HepG2 (cell line): ENCODE results near the gene SRSF3. TPM values are rescaled to one million over a fixed set of nuclear protein-coding genes. Genes with fewer than 3 reads are reported as not detected.
A peak's percentile ranks its signal among the peaks of the same experiment; 100 is the strongest.

ENCODE experiments used
- CHCHD3 ChIP-seq: sonication (generic); formaldehyde crosslinking; IDR thresholded peaks from 2 replicates; pipeline ENCODE4 v1.8.0; 2022; ENCODE audit warnings: mild to moderate bottlenecking, missing genetic modification reagents, moderate library complexity
- CHD2 ChIP-seq: IDR thresholded peaks from 2 replicates; pipeline ENCODE4 v1.6.1; 2011; ENCODE audit warnings: low read depth, low read length, improper control_type of control experiment
- DNMT1 ChIP-seq: sonication (generic); formaldehyde crosslinking; IDR thresholded peaks from 2 replicates; pipeline ENCODE4 v1.5.1; 2020; ENCODE audit warnings: mild to moderate bottlenecking, missing genetic modification reagents
- EZH2 ChIP-seq: conservative IDR thresholded peaks from 2 replicates; pipeline ENCODE4 v1.6.1; 2012; ENCODE audit warnings: mild to moderate bottlenecking, low read depth, low read length, moderate library complexity
- GABPB1 ChIP-seq: IDR thresholded peaks from 2 replicates; pipeline ENCODE4 v1.6.1; 2016; ENCODE audit warnings: mild to moderate bottlenecking, missing genetic modification reagents, moderate library complexity, missing compliant biosample characterization
- HOXA9 ChIP-seq: sonication (generic); formaldehyde crosslinking; IDR thresholded peaks from 2 replicates; pipeline ENCODE4 v1.8.1; 2022; ENCODE audit warnings: missing genetic modification reagents, mild to moderate bottlenecking, moderate library complexity, borderline replicate concordance
- KLF13 ChIP-seq: sonication (generic); formaldehyde crosslinking; IDR thresholded peaks from 2 replicates; pipeline ENCODE4 v1.4.0; 2020; ENCODE audit warnings: mild to moderate bottlenecking, missing genetic modification reagents
- KLF9 ChIP-seq: IDR thresholded peaks from 2 replicates; pipeline ENCODE4 v1.6.1; 2016; ENCODE audit warnings: low read depth
- RAD51 ChIP-seq: fragments of 450-650 bp; IDR thresholded peaks from 2 replicates; pipeline ENCODE4 v1.6.1; 2016; ENCODE audit warnings: borderline replicate concordance
- RBFOX2 ChIP-seq: fragments of 200-400 bp; formaldehyde crosslinking; IDR thresholded peaks from 2 replicates; pipeline ENCODE4 v1.6.1; 2017; ENCODE audit warnings: low read depth, mild to moderate bottlenecking, low read length
- RBM39 ChIP-seq: fragments of 200-400 bp; formaldehyde crosslinking; IDR thresholded peaks from one replicate; pipeline ENCODE4 v1.6.1; 2018; ENCODE audit warnings: antibody characterized with exemption, mild to moderate bottlenecking, low read depth, low read length; ENCODE audit not compliant: poor library complexity, severe bottlenecking
- SAP130 ChIP-seq: IDR thresholded peaks from 2 replicates; pipeline ENCODE4 v1.6.1; 2016; ENCODE audit warnings: low read depth
- SYNCRIP ChIP-seq: fragments of 200-400 bp; formaldehyde crosslinking; IDR thresholded peaks from 2 replicates; pipeline ENCODE4 v1.6.1; 2018; ENCODE audit warnings: mild to moderate bottlenecking, low read depth, low read length; ENCODE audit not compliant: insufficient read depth
- ZFP41 ChIP-seq: sonication (generic); formaldehyde crosslinking; IDR thresholded peaks from 2 replicates; pipeline ENCODE4 v1.4.0; 2020; ENCODE audit warnings: mild to moderate bottlenecking, missing genetic modification reagents, borderline replicate concordance
- ZFP62 ChIP-seq: sonication (generic); formaldehyde crosslinking; IDR thresholded peaks from 2 replicates; pipeline ENCODE4 v1.4.0; 2020; ENCODE audit warnings: missing genetic modification reagents
- ZFY ChIP-seq: sonication (generic); formaldehyde crosslinking; IDR thresholded peaks from 2 replicates; pipeline ENCODE4 v1.4.0; 2020; ENCODE audit warnings: missing genetic modification reagents
- ZMYM3 ChIP-seq: sonication (generic); formaldehyde crosslinking; IDR thresholded peaks from 2 replicates; pipeline ENCODE4 v1.5.1; 2020; ENCODE audit warnings: mild to moderate bottlenecking, missing genetic modification reagents
- ZNF124 ChIP-seq: sonication (generic); formaldehyde crosslinking; IDR thresholded peaks from 2 replicates; pipeline ENCODE4 v1.4.0; 2020; ENCODE audit warnings: missing genetic modification reagents
- ZNF138 ChIP-seq: sonication (generic); formaldehyde crosslinking; IDR thresholded peaks from 2 replicates; pipeline ENCODE4 v1.5.0; 2020; ENCODE audit warnings: mild to moderate bottlenecking, low read depth, missing genetic modification reagents
- ZNF891 ChIP-seq: sonication (generic); formaldehyde crosslinking; IDR thresholded peaks from 2 replicates; pipeline ENCODE4 v1.5.0; 2020; ENCODE audit warnings: mild to moderate bottlenecking, missing genetic modification reagents
- ZSCAN20 ChIP-seq: sonication (generic); formaldehyde crosslinking; IDR thresholded peaks from 2 replicates; pipeline ENCODE4 v1.4.0; 2020; ENCODE audit warnings: missing genetic modification reagents, mild to moderate bottlenecking, borderline replicate concordance
- polyA plus RNA-seq, 8 experiments: library from polyadenylated mRNA; depleted of rRNA in 3 of 8; stranded (reverse) in 7 of 8; unstranded in 1 of 8; fragments of >200 nt; fragmentation: Illumina TruSeq in 4 of 8; extraction: Trizol in 4 of 8; gene quantifications; 2 replicates each; pipeline versions ENCODE4 v1.2.1 to v1.2.3, GENCODE V29; 2011 to 2016; ENCODE audit warnings: low read depth in 4 of 8, missing spikeins in 1 of 8, mixed read lengths in 1 of 8; ENCODE audit not compliant: insufficient read depth in 1 of 8
- total RNA-seq, 5 experiments: library from RNA; depleted of rRNA; stranded (reverse); fragments of >200 nt; fragmentation: Illumina TruSeq; extraction: Trizol; gene quantifications; 2 replicates each; pipeline ENCODE4 v1.2.3, GENCODE V29; 2016; ENCODE audit warnings: low read depth in 1 of 5
- TF ChIP-seq, protein P1 (sequence below): sonication (generic); formaldehyde crosslinking; IDR thresholded peaks from 2 replicates; pipeline ENCODE4 v1.5.1; 2020; ENCODE audit warnings: missing genetic modification reagents, mild to moderate bottlenecking, borderline replicate concordance
- TF ChIP-seq, protein P2 (sequence below): sonication (generic); formaldehyde crosslinking; conservative IDR thresholded peaks from 2 replicates; pipeline ENCODE4 v1.8.0; 2022; ENCODE audit warnings: missing genetic modification reagents
- TF ChIP-seq, protein P3 (sequence below): sonication (generic); formaldehyde crosslinking; IDR thresholded peaks from 2 replicates; pipeline ENCODE4 v1.8.1; 2023; ENCODE audit warnings: mild to moderate bottlenecking, missing genetic modification reagents, borderline replicate concordance
- TF ChIP-seq, protein P4 (sequence below): sonication (generic); formaldehyde crosslinking; IDR thresholded peaks from 2 replicates; pipeline ENCODE4 v1.4.0; 2020; ENCODE audit warnings: missing genetic modification reagents, borderline replicate concordance

The SRSF3 gene
- total and polyA plus RNA-seq, 2 of the 13 experiments (the other 11 are each of a cell fraction or from before 2014, with no cell fraction given) = 206 to 684 TPM

DNA sequence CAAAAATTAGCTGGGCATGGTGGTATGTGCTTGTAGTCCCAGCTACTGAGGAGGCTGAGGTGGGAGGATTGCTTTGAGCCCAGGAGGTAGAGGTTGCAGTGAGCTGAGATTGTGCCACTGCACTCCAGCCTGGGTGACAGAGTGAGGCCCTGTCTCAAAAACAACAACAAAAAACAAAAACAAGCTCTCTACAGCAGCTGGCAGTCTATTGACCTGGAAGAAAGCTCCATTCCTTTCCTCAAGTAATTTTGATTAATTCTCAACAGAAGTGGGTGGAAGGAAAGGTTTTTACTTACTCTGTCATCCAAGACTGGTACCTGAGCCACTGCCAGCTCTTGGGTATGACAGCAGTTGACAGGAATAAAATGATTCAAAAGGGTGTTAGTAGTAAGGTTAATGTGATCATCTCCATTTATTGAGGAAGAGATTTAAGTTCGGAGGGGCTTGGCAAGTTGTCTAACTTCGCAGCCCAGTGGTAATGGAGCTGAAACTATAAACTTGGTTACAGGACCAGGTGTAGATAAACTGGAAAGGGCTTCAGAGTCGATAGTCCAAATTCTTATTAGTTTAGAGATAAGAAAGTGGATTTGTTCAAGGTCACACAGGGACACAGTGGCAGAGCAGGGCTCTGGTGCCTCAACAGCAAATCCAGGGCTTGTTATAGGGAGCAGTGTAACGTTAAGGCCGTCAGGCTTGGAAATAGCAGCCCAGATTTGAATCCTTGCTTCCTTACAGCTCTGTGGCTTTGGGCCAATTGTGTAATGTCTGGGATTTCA is 14.8 kb downstream of the SRSF3 start (continued):
- no peak for TF ChIP-seq RAD51
- no peak for TF ChIP-seq CHCHD3 (CRISPR knock-in tag)
- 0 out of 2 replicates have a peak, but pooled peaks have one; percentile 31 for TF ChIP-seq ZFY
- TF ChIP-seq ZFP41 = no peak
- no peak for TF ChIP-seq KLF13 (CRISPR knock-in tag)
- TF ChIP-seq ZNF138 (CRISPR knock-in tag) = no peak
- no peak for TF ChIP-seq ZNF124 (CRISPR knock-in tag)
- TF ChIP-seq SYNCRIP = no peak
- TF ChIP-seq SAP130 (CRISPR knock-in tag) = no peak; the same call in 1 of the 2 replicates
- no peak for TF ChIP-seq EZH2
- no peak for TF ChIP-seq RBM39
- TF ChIP-seq, protein P1, sequence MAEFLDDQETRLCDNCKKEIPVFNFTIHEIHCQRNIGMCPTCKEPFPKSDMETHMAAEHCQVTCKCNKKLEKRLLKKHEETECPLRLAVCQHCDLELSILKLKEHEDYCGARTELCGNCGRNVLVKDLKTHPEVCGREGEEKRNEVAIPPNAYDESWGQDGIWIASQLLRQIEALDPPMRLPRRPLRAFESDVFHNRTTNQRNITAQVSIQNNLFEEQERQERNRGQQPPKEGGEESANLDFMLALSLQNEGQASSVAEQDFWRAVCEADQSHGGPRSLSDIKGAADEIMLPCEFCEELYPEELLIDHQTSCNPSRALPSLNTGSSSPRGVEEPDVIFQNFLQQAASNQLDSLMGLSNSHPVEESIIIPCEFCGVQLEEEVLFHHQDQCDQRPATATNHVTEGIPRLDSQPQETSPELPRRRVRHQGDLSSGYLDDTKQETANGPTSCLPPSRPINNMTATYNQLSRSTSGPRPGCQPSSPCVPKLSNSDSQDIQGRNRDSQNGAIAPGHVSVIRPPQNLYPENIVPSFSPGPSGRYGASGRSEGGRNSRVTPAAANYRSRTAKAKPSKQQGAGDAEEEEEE (CRISPR knock-in tag) = no peak
- no peak for TF ChIP-seq DNMT1 (CRISPR knock-in tag)
- no peak for TF ChIP-seq ZFP62 (CRISPR knock-in tag)
- no peak for TF ChIP-seq KLF9
- TF ChIP-seq, protein P2, sequence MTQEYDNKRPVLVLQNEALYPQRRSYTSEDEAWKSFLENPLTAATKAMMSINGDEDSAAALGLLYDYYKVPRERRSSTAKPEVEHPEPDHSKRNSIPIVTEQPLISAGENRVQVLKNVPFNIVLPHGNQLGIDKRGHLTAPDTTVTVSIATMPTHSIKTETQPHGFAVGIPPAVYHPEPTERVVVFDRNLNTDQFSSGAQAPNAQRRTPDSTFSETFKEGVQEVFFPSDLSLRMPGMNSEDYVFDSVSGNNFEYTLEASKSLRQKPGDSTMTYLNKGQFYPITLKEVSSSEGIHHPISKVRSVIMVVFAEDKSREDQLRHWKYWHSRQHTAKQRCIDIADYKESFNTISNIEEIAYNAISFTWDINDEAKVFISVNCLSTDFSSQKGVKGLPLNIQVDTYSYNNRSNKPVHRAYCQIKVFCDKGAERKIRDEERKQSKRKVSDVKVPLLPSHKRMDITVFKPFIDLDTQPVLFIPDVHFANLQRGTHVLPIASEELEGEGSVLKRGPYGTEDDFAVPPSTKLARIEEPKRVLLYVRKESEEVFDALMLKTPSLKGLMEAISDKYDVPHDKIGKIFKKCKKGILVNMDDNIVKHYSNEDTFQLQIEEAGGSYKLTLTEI (CRISPR knock-in tag) = no peak
- peak; percentile 99 for TF ChIP-seq ZSCAN20 (CRISPR knock-in tag)
- TF ChIP-seq CHD2 = no peak
- TF ChIP-seq RBFOX2 = 0 out of 2 replicates have a peak, but pooled peaks have one; percentile 15
- no peak for TF ChIP-seq HOXA9 (CRISPR knock-in tag)
- TF ChIP-seq, protein P3, sequence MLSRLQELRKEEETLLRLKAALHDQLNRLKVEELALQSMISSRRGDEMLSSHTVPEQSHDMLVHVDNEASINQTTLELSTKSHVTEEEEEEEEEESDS (CRISPR knock-in tag) = no peak
- TF ChIP-seq, protein P4, sequence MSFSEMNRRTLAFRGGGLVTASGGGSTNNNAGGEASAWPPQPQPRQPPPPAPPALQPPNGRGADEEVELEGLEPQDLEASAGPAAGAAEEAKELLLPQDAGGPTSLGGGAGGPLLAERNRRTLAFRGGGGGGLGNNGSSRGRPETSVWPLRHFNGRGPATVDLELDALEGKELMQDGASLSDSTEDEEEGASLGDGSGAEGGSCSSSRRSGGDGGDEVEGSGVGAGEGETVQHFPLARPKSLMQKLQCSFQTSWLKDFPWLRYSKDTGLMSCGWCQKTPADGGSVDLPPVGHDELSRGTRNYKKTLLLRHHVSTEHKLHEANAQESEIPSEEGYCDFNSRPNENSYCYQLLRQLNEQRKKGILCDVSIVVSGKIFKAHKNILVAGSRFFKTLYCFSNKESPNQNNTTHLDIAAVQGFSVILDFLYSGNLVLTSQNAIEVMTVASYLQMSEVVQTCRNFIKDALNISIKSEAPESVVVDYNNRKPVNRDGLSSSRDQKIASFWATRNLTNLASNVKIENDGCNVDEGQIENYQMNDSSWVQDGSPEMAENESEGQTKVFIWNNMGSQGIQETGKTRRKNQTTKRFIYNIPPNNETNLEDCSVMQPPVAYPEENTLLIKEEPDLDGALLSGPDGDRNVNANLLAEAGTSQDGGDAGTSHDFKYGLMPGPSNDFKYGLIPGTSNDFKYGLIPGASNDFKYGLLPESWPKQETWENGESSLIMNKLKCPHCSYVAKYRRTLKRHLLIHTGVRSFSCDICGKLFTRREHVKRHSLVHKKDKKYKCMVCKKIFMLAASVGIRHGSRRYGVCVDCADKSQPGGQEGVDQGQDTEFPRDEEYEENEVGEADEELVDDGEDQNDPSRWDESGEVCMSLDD (CRISPR knock-in tag) = no peak
- TF ChIP-seq GABPB1 (CRISPR knock-in tag) = no peak
- no peak for TF ChIP-seq ZNF891 (CRISPR knock-in tag)
- no peak for TF ChIP-seq ZMYM3 (CRISPR knock-in tag)
